Immature natural killer cell (primary cell): ENCODE measurements around the gene TRMU. TPM values are rescaled to one million over a fixed set of nuclear protein-coding genes. Genes with fewer than 3 reads are reported as not detected.
A peak's percentile ranks its signal among the peaks of the same experiment; 100 is the strongest.

Experiments used
- DNase-seq, 3 donors: peaks; one replicate each; pipeline ENCODE4 v3.0.0; 2022; ENCODE audit warnings: mixed read lengths in 1 of 3
- H3K27ac Mint-ChIP-seq, 6 donors: one replicate each; pipeline ENCODE4 v1.8.0; 2020; ENCODE audit warnings: mixed read lengths in 6 of 6, mild to moderate bottlenecking in 5 of 6, inconsistent platforms in 4 of 6, moderate library complexity in 3 of 6
- H3K27me3 Mint-ChIP-seq, 3 donors: one replicate each; pipeline ENCODE4 v1.8.0; 2020 to 2021; ENCODE audit warnings: low read depth in 3 of 3, mild to moderate bottlenecking in 3 of 3, mixed read lengths in 3 of 3, moderate library complexity in 3 of 3, inconsistent platforms in 1 of 3
- H3K36me3 Mint-ChIP-seq, 3 donors: one replicate each; pipeline ENCODE4 v1.8.0; 2020; ENCODE audit warnings: mixed read lengths in 3 of 3, inconsistent platforms in 2 of 3, mild to moderate bottlenecking in 2 of 3
- H3K4me1 Mint-ChIP-seq, 2 donors: one replicate each; pipeline ENCODE4 v1.8.0; 2020; ENCODE audit warnings: inconsistent platforms in 2 of 2, mild to moderate bottlenecking in 2 of 2, mixed read lengths in 2 of 2, moderate library complexity in 1 of 2
- H3K4me3 Mint-ChIP-seq, 5 donors: one replicate each; pipeline ENCODE4 v1.8.0; 2020; ENCODE audit warnings: mild to moderate bottlenecking in 5 of 5, mixed read lengths in 5 of 5, inconsistent platforms in 3 of 5, moderate library complexity in 3 of 5
- H3K9me3 Mint-ChIP-seq, 6 donors: one replicate each; pipeline ENCODE4 v1.8.0; 2020; ENCODE audit warnings: mild to moderate bottlenecking in 6 of 6, mixed read lengths in 6 of 6, inconsistent platforms in 4 of 6, moderate library complexity in 3 of 6
- polyA plus RNA-seq, 3 donors: library from polyadenylated mRNA; unstranded; fragments of 300-500 nt; fragmentation: Illumina TruSeq; gene quantifications; one replicate each; pipeline ENCODE4 v1.2.3, GENCODE V29; 2021

TRMU gene
- 10 to 100 TPM; 12.3 to 18.5 (median 16.8) TPM for polyA plus RNA-seq

GRCh38 chr22:46335201-46336118, at the start of gene TRMU:
TSS of gene TRMU (plus strand) at chr22:46335714. CDS start at chr22:46335765, 51 bp downstream.
- DNase-seq, result peak; percentile 76 to 81 (median 80)
- Mint-ChIP-seq H3K4me1 (peaks cover 39 to 40% of the 10 kb centered on the region in 2 donors), H3K9me3 (no peaks in the 10 kb centered on the region), H3K4me3 (peak within 1 kb of the TSS; percentile 85 to 94 (median 94)), H3K36me3 (peaks cover 12 to 22% (median 14%) of the 10 kb centered on the region in 3 donors), H3K27me3 (peaks cover 2 to 7% (median 2%) of the 10 kb centered on the region in 3 donors), H3K27ac (peak within 1 kb of the TSS; percentile 89 to 95 (median 94))

GRCh38 chr22:46286006-46286405, 49.5 kb upstream of the TRMU start:
- Mint-ChIP-seq H3K9me3 (no peaks in the 10 kb centered on the region), H3K36me3 (peaks cover 25 to 73% (median 41%) of the 10 kb centered on the region in 3 donors), H3K27me3 (peaks cover 18 to 43% (median 41%) of the 10 kb centered on the region in 3 donors), H3K27ac (peak overlapping the region; percentile 80 to 100 (median 99)), H3K4me3 (peak overlapping the region; percentile 58 to 97 (median 69)), H3K4me1 (peaks cover 93 to 98% of the 10 kb centered on the region in 2 donors)
- no peak for DNase-seq

GRCh38 chr22:46286941-46287872, 48.3 kb upstream of the TRMU start:
- DNase-seq, result no peak
- Mint-ChIP-seq H3K36me3 (peaks cover 23 to 76% (median 38%) of the 10 kb centered on the region in 3 donors), H3K4me3 (peak overlapping the region; percentile 69 to 90 (median 84)), H3K27ac (peak overlapping the region; percentile 93 to 100 (median 99)), H3K4me1 (peaks cover 90 to 95% of the 10 kb centered on the region in 2 donors), H3K9me3 (no peaks in the 10 kb centered on the region), H3K27me3 (peaks cover 16 to 46% (median 43%) of the 10 kb centered on the region in 3 donors)

- peak overlapping the region; percentile 93 to 100 (median 99) for H3K27ac Mint-ChIP-seq
- H3K4me3 Mint-ChIP-seq, result peak overlapping the region; percentile 69 to 90 (median 84)
- H3K4me1 Mint-ChIP-seq, result peaks cover 90 to 95% of the 10 kb centered on the region in 2 donors
- peaks cover 16 to 53% (median 43%) of the 10 kb centered on the region in 3 donors for H3K27me3 Mint-ChIP-seq
- H3K36me3 Mint-ChIP-seq, result peaks cover 32 to 77% (median 40%) of the 10 kb centered on the region in 3 donors
- H3K9me3 Mint-ChIP-seq, result no peaks in the 10 kb centered on the region
- DNase-seq, result peak; percentile 88
Observed at GRCh38 chr22:46287873-46288751, 47.4 kb upstream of the TRMU start.

- Mint-ChIP-seq H3K4me3 (peak overlapping the region; percentile 69 to 90 (median 84)), H3K27ac (peak overlapping the region; percentile 93 to 100 (median 99)), H3K27me3 (peaks cover 20 to 58% (median 46%) of the 10 kb centered on the region in 3 donors), H3K4me1 (peaks cover 91 to 95% of the 10 kb centered on the region in 2 donors), H3K9me3 (no peaks in the 10 kb centered on the region), H3K36me3 (peaks cover 38 to 77% (median 46%) of the 10 kb centered on the region in 3 donors)
- DNase-seq, result no peak
Observed at GRCh38 chr22:46288846-46289243, 46.7 kb upstream of the TRMU start.

- peaks cover 20 to 57% (median 49%) of the 10 kb centered on the region in 3 donors for H3K27me3 Mint-ChIP-seq
- H3K9me3 Mint-ChIP-seq, result no peaks in the 10 kb centered on the region
- peak overlapping the region; percentile 93 to 100 (median 99) for H3K27ac Mint-ChIP-seq
- DNase-seq, result peak; percentile 84 to 92 (median 88)
- peak overlapping the region; percentile 84 to 93 (median 89) for H3K4me3 Mint-ChIP-seq
- peaks cover 33 to 72% (median 42%) of the 10 kb centered on the region in 3 donors for H3K36me3 Mint-ChIP-seq
- H3K4me1 Mint-ChIP-seq, result peaks cover 91% of the 10 kb centered on the region in 2 donors
Observed at GRCh38 chr22:46289244-46289891, 46.1 kb upstream of the TRMU start.

GRCh38 chr22:46290121-46290842, 45.2 kb upstream of the TRMU start:
- peak overlapping the region; percentile 93 to 100 (median 99) for H3K27ac Mint-ChIP-seq
- peak overlapping the region; percentile 84 to 93 (median 89) for H3K4me3 Mint-ChIP-seq
- peaks cover 90 to 91% of the 10 kb centered on the region in 2 donors for H3K4me1 Mint-ChIP-seq
- peaks cover 0 to 1% (median 0%) of the 10 kb centered on the region in 6 donors for H3K9me3 Mint-ChIP-seq
- H3K27me3 Mint-ChIP-seq, result peaks cover 21 to 58% (median 47%) of the 10 kb centered on the region in 3 donors
- peak; percentile 71 to 78 (median 73) for DNase-seq
- peaks cover 29 to 66% (median 37%) of the 10 kb centered on the region in 3 donors for H3K36me3 Mint-ChIP-seq

- Mint-ChIP-seq H3K4me1 (peaks cover 90 to 93% of the 10 kb centered on the region in 2 donors), H3K27me3 (peaks cover 23 to 59% (median 46%) of the 10 kb centered on the region in 3 donors), H3K36me3 (peaks cover 21 to 57% (median 31%) of the 10 kb centered on the region in 3 donors), H3K9me3 (peaks cover 0 to 1% (median 0%) of the 10 kb centered on the region in 6 donors), H3K4me3 (peak overlapping the region; percentile 84 to 93 (median 89)), H3K27ac (peak overlapping the region; percentile 93 to 100 (median 99))
- DNase-seq, result peak in 2 of 3 donors; percentile 49 to 56
Observed at GRCh38 chr22:46290843-46291785, 44.4 kb upstream of the TRMU start.

GRCh38 chr22:46292173-46292572, 43.3 kb upstream of the TRMU start:
- H3K27me3 Mint-ChIP-seq, result peaks cover 28 to 63% (median 53%) of the 10 kb centered on the region in 3 donors
- peaks cover 0 to 1% (median 0%) of the 10 kb centered on the region in 6 donors for H3K9me3 Mint-ChIP-seq
- peaks cover 88 to 89% of the 10 kb centered on the region in 2 donors for H3K4me1 Mint-ChIP-seq
- peaks cover 20 to 53% (median 30%) of the 10 kb centered on the region in 3 donors for H3K36me3 Mint-ChIP-seq
- peak overlapping the region; percentile 56 to 68 (median 67) for H3K4me3 Mint-ChIP-seq
- H3K27ac Mint-ChIP-seq, result peak overlapping the region; percentile 90 to 100 (median 99)
- no peak for DNase-seq

- H3K4me1 Mint-ChIP-seq, result peaks cover 88 to 89% of the 10 kb centered on the region in 2 donors
- H3K27ac Mint-ChIP-seq, result peak overlapping the region; percentile 90 to 100 (median 99)
- H3K9me3 Mint-ChIP-seq, result peaks cover 0 to 1% (median 0%) of the 10 kb centered on the region in 6 donors
- DNase-seq, result no peak
- peaks cover 20 to 48% (median 24%) of the 10 kb centered on the region in 3 donors for H3K36me3 Mint-ChIP-seq
- H3K4me3 Mint-ChIP-seq, result peak overlapping the region; percentile 56 to 76 (median 67)
- H3K27me3 Mint-ChIP-seq, result peaks cover 28 to 62% (median 53%) of the 10 kb centered on the region in 3 donors
Observed at GRCh38 chr22:46292732-46293131, 42.8 kb upstream of the TRMU start.
